ENCODE measurements around the gene SOX18. TPM values are rescaled to one million over a fixed set of nuclear protein-coding genes. Genes with fewer than 3 reads are reported as not detected.

SOX18 gene
- total and polyA plus RNA-seq, 2 of the 8 experiments (the other 6 are each of a cell fraction or from before 2014, with no cell fraction given), result 0.09 TPM; not detected in 1

DNA sequence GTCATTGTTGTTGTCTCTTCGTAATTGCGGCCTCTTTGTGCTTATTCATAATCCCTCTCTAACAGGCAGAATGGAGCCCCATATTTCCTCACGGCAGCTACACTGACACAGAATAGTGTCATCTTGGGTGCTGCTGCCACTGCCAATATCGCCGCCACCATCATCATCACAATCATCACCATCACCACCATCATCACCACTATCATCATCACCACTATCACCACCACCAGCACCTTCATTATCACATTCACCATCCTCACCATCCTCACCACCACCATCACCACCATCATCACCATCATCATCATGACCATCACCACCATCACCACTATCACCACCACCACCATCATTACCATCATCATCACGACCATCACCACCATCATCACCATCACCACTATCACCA is 47.1 kb upstream of the SOX18 start:
- Histone ChIP-seq H4K5ac (ENCODE audit: insufficient read length, low read depth, low read length) (no peak overlapping the region), H2AFZ (ENCODE audit: low read length) (no peak overlapping the region), H3K56ac (replicated peaks; ENCODE audit: insufficient read length, low read depth, low read length) (peak overlapping the region; percentile 82), H3K18ac (ENCODE audit: extremely low read depth, low read length) (no peak overlapping the region), H3K79me2 (ENCODE audit: control insufficient read depth in 1 of 2, insufficient read depth in 2 of 2, low read length in 2 of 2) (no peaks in the 10 kb centered on the region), H2BK12ac (ENCODE audit: low read depth, low read length) (no peak overlapping the region), H3K4me1 (replicated peaks in 1 of 4; ENCODE audit: control insufficient read depth in 3 of 4, insufficient read depth in 4 of 4, low read length in 3 of 4) (peaks cover 0 to 7% (median 2%) of the 10 kb centered on the region in 4 experiments; a peak in 3 of 7 replicates), H3K27ac (ENCODE audit: low read depth, low read length) (no peak overlapping the region), H4K20me1 (replicated peaks in 1 of 2; ENCODE audit: control insufficient read depth in 1 of 2, insufficient read depth in 2 of 2, low read length in 2 of 2) (peaks cover 0 to 2% of the 10 kb centered on the region in 2 experiments), H2AK5ac (ENCODE audit: low read depth, low read length) (0 out of 2 replicates have a peak overlapping the region, but pooled peaks have one; percentile 39), H2BK120ac (replicated peaks; ENCODE audit: low read depth, low read length) (no peak overlapping the region), H4K91ac (replicated peaks; ENCODE audit: insufficient read length, low read length) (no peak overlapping the region), H3K4ac (replicated peaks; ENCODE audit: insufficient read length, low read depth, low read length) (no peak overlapping the region), H2BK5ac (ENCODE audit: low read depth, low read length) (no peak overlapping the region), H2BK15ac (ENCODE audit: low read length) (no peak overlapping the region), H3K79me1 (ENCODE audit: low read depth, low read length) (no peaks in the 10 kb centered on the region), H3K27me3 (replicated peaks in 1 of 4; ENCODE audit: control insufficient read depth in 3 of 4, extremely low read depth in 1 of 4, insufficient read depth in 3 of 4, low read length in 3 of 4) (peaks cover 0 to 12% (median 9%) of the 10 kb centered on the region in 4 experiments; a peak in 5 of 7 replicates), H3K9ac (replicated peaks in 1 of 4; ENCODE audit: extremely low read depth in 1 of 4, low read depth in 3 of 4, low read length in 3 of 4) (no peak overlapping the region), H2BK20ac (ENCODE audit: low read length) (no peak overlapping the region), H3K4me2 (ENCODE audit: insufficient read depth in 1 of 2, low read depth in 2 of 2, low read length in 2 of 2) (no peak overlapping the region), H3K36me3 (ENCODE audit: control insufficient read depth in 2 of 4, insufficient read depth in 4 of 4, low read length in 3 of 4) (no peaks in the 10 kb centered on the region), H3K4me3 (ENCODE audit: extremely low read depth in 1 of 4, insufficient read depth in 2 of 4, low read depth in 3 of 4, low read length in 4 of 4) (no peak overlapping the region), H4K8ac (ENCODE audit: extremely low read depth, insufficient read depth, low read length) (no peak overlapping the region), H3K14ac (ENCODE audit: insufficient read length) (no peak overlapping the region), H3K23me2 (ENCODE audit: low read depth, low read length) (peaks cover 5% of the 10 kb centered on the region; the same call in 1 of the 2 replicates), H3K9me3 (ENCODE audit: insufficient read depth in 2 of 2, low read depth in 1 of 2, low read length in 1 of 2) (no peaks in the 10 kb centered on the region), H3K23ac (ENCODE audit: insufficient read length) (no peak overlapping the region)
- no peak for DNase-seq (ENCODE audit: low read depth in 1 of 2, low spot score in 2 of 2)
- ChIA-PET CTCF (ENCODE audit: partially characterized antibody) (no interaction called here), POLR2A (ENCODE audit: partially characterized antibody) (no interaction called here)
- no peak for FAIRE-seq
- 63% methylated on average over 6 of the region's 6 CpGs; no CpG with 5 or more reads in 1 of the 2 experiments for WGBS, 2 experiments (ENCODE audit: extremely low coverage in 1 of 2, insufficient coverage in 1 of 2, insufficient read length in 1 of 2, insufficient replicate concordance in 2 of 2, low coverage in 1 of 2, low lambda C conversion rate in 2 of 2, missing lambda C conversion rate in 1 of 2)

Data from H1 (cell line).